Stimulated activated CD8-positive, alpha-beta memory T cell treated with anti-CD3 and anti-CD28 coated beads, Interleukin-2, amount 100 ng/mL, for 1 hour (primary cell): ENCODE results near the gene MAD1L1.
"Not testable (repeated sequence)": the region's sequence is repeated elsewhere in the genome, so short reads cannot be mapped to it uniquely, and the experiment has no call there.

Experiments used
- DNase-seq, 2 donors: peaks; one replicate each; pipeline ENCODE4 v3.0.0-alpha.2; 2020; ENCODE audit warnings: low read depth in 2 of 2

MAD1L1 gene

GRCh38 chr7:1930381-1931065 lies 302.2 kb downstream of the MAD1L1 start:
- no peak for DNase-seq

- DNase-seq, result not testable (repeated sequence)
Measured at GRCh38 chr7:1929349-1929925, 303.3 kb downstream of the MAD1L1 start.

GRCh38 chr7:1928645-1929348 lies 303.9 kb downstream of the MAD1L1 start:
- no peak for DNase-seq

- no peak for DNase-seq
Measured at GRCh38 chr7:1927937-1928644, 304.7 kb downstream of the MAD1L1 start.

- DNase-seq, result no peak
Measured at GRCh38 chr7:1926908-1927306, 305.8 kb downstream of the MAD1L1 start.

- no peak for DNase-seq
Measured at GRCh38 chr7:1925973-1926907, 306.5 kb downstream of the MAD1L1 start.

GRCh38 chr7:1925349-1925748 lies 307.4 kb downstream of the MAD1L1 start:
- no peak for DNase-seq

GRCh38 chr7:1924258-1924817 lies 308.4 kb downstream of the MAD1L1 start:
- DNase-seq, result no peak

- no peak for DNase-seq
Measured at GRCh38 chr7:1923409-1924257, 309.1 kb downstream of the MAD1L1 start.

GRCh38 chr7:1922870-1923236 lies 309.9 kb downstream of the MAD1L1 start:
- no peak for DNase-seq

- no peak for DNase-seq
Measured at GRCh38 chr7:1922071-1922869, 310.5 kb downstream of the MAD1L1 start.

- no peak for DNase-seq
Measured at GRCh38 chr7:1920881-1921280, 311.9 kb downstream of the MAD1L1 start.

- DNase-seq, result no peak
Measured at GRCh38 chr7:1920266-1920681, 312.5 kb downstream of the MAD1L1 start.

GRCh38 chr7:1919539-1920265 lies 313.0 kb downstream of the MAD1L1 start:
- no peak for DNase-seq

GRCh38 chr7:1918881-1919525 lies 313.7 kb downstream of the MAD1L1 start:
- DNase-seq, result no peak

GRCh38 chr7:1918063-1918645 lies 314.6 kb downstream of the MAD1L1 start:
- no peak for DNase-seq

GRCh38 chr7:1917221-1918062 lies 315.3 kb downstream of the MAD1L1 start:
- DNase-seq, result no peak
